OCI-LY1 (cell line): ENCODE data around the gene GATA6.

Experiments used
- H2AFZ ChIP-seq: fragments of 200-600 bp; sonication (generic), shearing (Covaris generic); 2 replicates; pipeline ENCODE4 v1.6.0; 2014; ENCODE audit warnings: antibody characterized with exemption, mild to moderate bottlenecking, low read length
- H3F3A ChIP-seq: fragments of 200-600 bp; sonication (generic), shearing (Covaris generic); 2 replicates; pipeline ENCODE4 v1.6.0; 2014; ENCODE audit warnings: mild to moderate bottlenecking, antibody characterized with exemption, low read length, moderate library complexity; ENCODE audit not compliant: insufficient read depth
- H3K27ac ChIP-seq: fragments of 200-600 bp; sonication (generic); 2 replicates; pipeline ENCODE4 v1.5.1; 2014; ENCODE audit warnings: low read length, mixed run types, mild to moderate bottlenecking, low read depth; ENCODE audit not compliant: poor library complexity, severe bottlenecking
- H3K27me3 ChIP-seq: fragments of 200-600 bp; sonication (generic); 2 replicates; pipeline ENCODE4 v1.6.0; 2014; ENCODE audit warnings: antibody characterized with exemption, mild to moderate bottlenecking, low read length, moderate library complexity; ENCODE audit not compliant: insufficient read depth
- H3K36me3 ChIP-seq: fragments of 200-600 bp; sonication (generic); 2 replicates; pipeline ENCODE4 v1.6.1; 2014; ENCODE audit warnings: mild to moderate bottlenecking, antibody characterized with exemption, low read length, moderate library complexity, mixed read lengths; ENCODE audit not compliant: insufficient read depth
- H3K4me1 ChIP-seq: fragments of 200-600 bp; sonication (generic); 2 replicates; pipeline ENCODE4 v1.5.1; 2014; ENCODE audit warnings: mild to moderate bottlenecking, low read length, moderate library complexity; ENCODE audit not compliant: insufficient read depth, severe bottlenecking
- H3K4me2 ChIP-seq: fragments of 200-600 bp; sonication (generic), shearing (Covaris generic); 2 replicates; pipeline ENCODE4 v1.6.1; 2014; ENCODE audit warnings: low read length
- H3K4me3 ChIP-seq: fragments of 200-600 bp; sonication (generic); 2 replicates; pipeline ENCODE4 v1.5.1; 2014; ENCODE audit warnings: low read length, low read depth, mild to moderate bottlenecking, mixed read lengths; ENCODE audit not compliant: poor library complexity, severe bottlenecking
- H3K79me2 ChIP-seq: fragments of 200-600 bp; shearing (Covaris generic); 2 replicates; pipeline ENCODE4 v1.6.1; 2016; ENCODE audit warnings: mixed run types, low read length, mixed read lengths; ENCODE audit not compliant: insufficient read depth
- H3K9ac ChIP-seq: fragments of 200-600 bp; sonication (generic), shearing (Covaris generic); 2 replicates; pipeline ENCODE4 v1.6.1; 2014; ENCODE audit warnings: mild to moderate bottlenecking, low read length, mixed read lengths
- H3K9me2 ChIP-seq: fragments of 200-600 bp; sonication (generic), shearing (Covaris generic); 2 replicates; pipeline ENCODE4 v1.6.1; 2014; ENCODE audit warnings: low read depth, mild to moderate bottlenecking, low read length, mixed read lengths
- H3K9me3 ChIP-seq: fragments of 200-600 bp; shearing (Covaris generic); 2 replicates; pipeline ENCODE4 v1.6.1; 2014; ENCODE audit warnings: low read length, mixed read lengths
- H4K20me1 ChIP-seq: fragments of 200-600 bp; sonication (generic), shearing (Covaris generic); 2 replicates; pipeline ENCODE4 v1.6.0; 2016; ENCODE audit warnings: mild to moderate bottlenecking, low read length; ENCODE audit not compliant: insufficient read depth
- EZH2 ChIP-seq: fragments of 200-600 bp; sonication (generic), shearing (Covaris generic); IDR thresholded peaks from 2 replicates; pipeline ENCODE4 v1.8.0; 2017; ENCODE audit warnings: borderline replicate concordance, mixed run types, mild to moderate bottlenecking, antibody characterized with exemption, low read length, moderate library complexity, mixed read lengths
- TF ChIP-seq, protein P1 (sequence below): fragments of 200-600 bp; sonication (generic), shearing (Covaris generic); IDR thresholded peaks from 2 replicates; pipeline ENCODE4 v1.5.1; 2017; ENCODE audit warnings: mild to moderate bottlenecking, antibody characterized with exemption, low read length, moderate library complexity, mixed read lengths

Gene GATA6

DNA sequence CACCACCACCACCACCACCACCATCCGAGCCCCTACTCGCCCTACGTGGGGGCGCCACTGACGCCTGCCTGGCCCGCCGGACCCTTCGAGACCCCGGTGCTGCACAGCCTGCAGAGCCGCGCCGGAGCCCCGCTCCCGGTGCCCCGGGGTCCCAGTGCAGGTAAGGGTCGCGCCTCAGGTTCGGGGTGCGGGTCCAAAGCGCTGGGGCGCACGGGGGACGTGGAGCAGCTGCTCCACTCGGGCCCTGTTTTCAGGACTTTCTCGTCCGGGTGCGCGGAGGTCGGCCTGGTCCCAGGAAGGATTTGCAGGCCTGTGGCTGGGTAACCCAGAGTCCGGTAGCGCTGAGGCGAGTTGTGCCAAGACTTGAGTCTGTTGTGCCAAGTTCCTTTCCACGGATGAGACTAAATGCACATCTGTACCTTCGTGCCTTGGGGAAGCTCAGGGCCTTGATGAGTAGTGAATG lies 2.8 kb downstream of the GATA6 start:
- Histone ChIP-seq H3K36me3 (no peaks in the 10 kb centered on the region), H2AFZ (no peak overlapping the region), H3K9ac (no peak overlapping the region), H3K9me2 (no peaks in the 10 kb centered on the region), H3F3A (no peaks in the 10 kb centered on the region), H3K4me2 (no peak overlapping the region), H3K9me3 (no peaks in the 10 kb centered on the region), H3K27ac (no peak overlapping the region), H3K4me1 (no peaks in the 10 kb centered on the region), H3K4me3 (no peak overlapping the region), H4K20me1 (no peaks in the 10 kb centered on the region), H3K27me3 (no peaks in the 10 kb centered on the region), H3K79me2 (no peaks in the 10 kb centered on the region)
- no peak for TF ChIP-seq EZH2
- TF ChIP-seq, protein P1, sequence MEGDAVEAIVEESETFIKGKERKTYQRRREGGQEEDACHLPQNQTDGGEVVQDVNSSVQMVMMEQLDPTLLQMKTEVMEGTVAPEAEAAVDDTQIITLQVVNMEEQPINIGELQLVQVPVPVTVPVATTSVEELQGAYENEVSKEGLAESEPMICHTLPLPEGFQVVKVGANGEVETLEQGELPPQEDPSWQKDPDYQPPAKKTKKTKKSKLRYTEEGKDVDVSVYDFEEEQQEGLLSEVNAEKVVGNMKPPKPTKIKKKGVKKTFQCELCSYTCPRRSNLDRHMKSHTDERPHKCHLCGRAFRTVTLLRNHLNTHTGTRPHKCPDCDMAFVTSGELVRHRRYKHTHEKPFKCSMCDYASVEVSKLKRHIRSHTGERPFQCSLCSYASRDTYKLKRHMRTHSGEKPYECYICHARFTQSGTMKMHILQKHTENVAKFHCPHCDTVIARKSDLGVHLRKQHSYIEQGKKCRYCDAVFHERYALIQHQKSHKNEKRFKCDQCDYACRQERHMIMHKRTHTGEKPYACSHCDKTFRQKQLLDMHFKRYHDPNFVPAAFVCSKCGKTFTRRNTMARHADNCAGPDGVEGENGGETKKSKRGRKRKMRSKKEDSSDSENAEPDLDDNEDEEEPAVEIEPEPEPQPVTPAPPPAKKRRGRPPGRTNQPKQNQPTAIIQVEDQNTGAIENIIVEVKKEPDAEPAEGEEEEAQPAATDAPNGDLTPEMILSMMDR: no peak

DNA sequence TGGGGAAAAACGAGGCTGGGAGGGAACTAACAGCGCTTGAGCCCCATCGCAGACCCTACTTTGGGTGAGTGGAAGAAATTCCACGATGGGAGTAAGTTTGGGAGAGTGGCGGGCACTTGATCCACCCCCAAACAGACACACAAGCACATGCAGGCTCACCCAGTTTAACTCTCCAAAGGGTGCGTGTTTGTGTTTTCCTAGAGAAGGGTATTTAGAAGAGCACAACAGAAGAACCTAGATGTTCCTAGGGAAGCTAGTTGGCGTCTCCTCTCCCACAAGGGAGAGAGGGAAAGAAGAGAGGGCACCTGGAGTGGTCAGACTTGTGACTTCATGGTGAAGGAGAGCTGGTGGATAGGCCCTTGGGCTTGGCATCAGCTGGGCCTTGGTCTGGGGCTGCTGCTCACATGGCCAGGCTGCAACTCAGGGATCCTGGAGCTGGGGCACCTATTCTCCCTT lies 3.2 kb downstream of the GATA6 start:
- no peaks in the 10 kb centered on the region for H3K27me3 ChIP-seq

DNA sequence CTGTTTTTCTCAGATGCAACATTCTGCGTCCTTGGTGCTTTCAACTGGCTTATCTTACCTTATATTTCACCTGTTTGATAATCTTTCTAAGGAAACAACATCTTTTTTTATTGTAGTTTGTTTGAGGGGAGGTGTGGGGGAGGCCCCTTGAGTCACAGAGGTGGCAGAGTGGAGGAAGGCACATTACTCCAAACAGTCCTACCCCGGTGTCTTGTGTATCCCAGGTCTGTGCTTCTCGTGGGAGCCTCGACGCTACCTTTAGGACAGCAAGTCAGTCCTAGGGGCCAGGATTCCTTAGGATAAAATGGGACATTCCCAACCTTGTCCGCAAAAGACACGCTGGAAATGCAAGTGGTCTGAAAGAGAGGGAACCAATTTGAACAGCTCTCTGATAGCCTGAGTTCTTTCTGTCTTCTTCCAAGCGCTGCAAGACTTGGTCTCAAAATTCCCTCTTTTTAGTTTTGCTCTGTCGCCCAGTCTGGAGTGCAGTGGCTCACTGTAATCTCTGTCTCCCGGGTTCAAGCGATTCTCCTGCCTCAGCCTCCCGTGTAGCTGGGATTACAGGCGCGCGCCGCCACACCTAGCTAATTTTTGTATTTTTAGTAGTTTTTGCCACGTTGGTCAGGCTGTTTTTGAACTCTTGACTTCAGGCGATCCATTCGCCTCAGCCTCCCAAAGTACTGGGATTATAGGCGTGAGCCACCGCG lies 4.0 kb downstream of the GATA6 start:
- Histone ChIP-seq H3K4me2 (no peak overlapping the region), H3K9ac (no peak overlapping the region), H3K27ac (no peak overlapping the region), H3K4me3 (no peak overlapping the region), H3K4me1 (no peaks in the 10 kb centered on the region), H3K79me2 (no peaks in the 10 kb centered on the region), H4K20me1 (no peaks in the 10 kb centered on the region), H2AFZ (no peak overlapping the region), H3K9me2 (no peaks in the 10 kb centered on the region), H3K27me3 (no peaks in the 10 kb centered on the region), H3F3A (no peaks in the 10 kb centered on the region), H3K36me3 (no peaks in the 10 kb centered on the region), H3K9me3 (no peaks in the 10 kb centered on the region)
- TF ChIP-seq, protein P1: no peak
- no peak for TF ChIP-seq EZH2

More for the DNA sequence above, 3.2 kb downstream of the GATA6 start:
- H3K4me1 ChIP-seq: no peaks in the 10 kb centered on the region
- no peak for TF ChIP-seq EZH2
- TF ChIP-seq, protein P1: no peak
- H3F3A ChIP-seq: no peaks in the 10 kb centered on the region
- no peak overlapping the region for H2AFZ ChIP-seq
- H3K27ac ChIP-seq: no peak overlapping the region
- no peaks in the 10 kb centered on the region for H3K9me3 ChIP-seq
- no peak overlapping the region for H3K4me3 ChIP-seq
- no peak overlapping the region for H3K4me2 ChIP-seq
- no peak overlapping the region for H3K9ac ChIP-seq
- H3K79me2 ChIP-seq: no peaks in the 10 kb centered on the region
- no peaks in the 10 kb centered on the region for H3K9me2 ChIP-seq
- H3K36me3 ChIP-seq: no peaks in the 10 kb centered on the region
- no peaks in the 10 kb centered on the region for H4K20me1 ChIP-seq
